ENCODE results near the gene DNAJB13. TPM values are rescaled to one million over a fixed set of nuclear protein-coding genes. Genes with fewer than 3 reads are reported as not detected.

The DNAJB13 gene
- polyA plus RNA-seq, 1 donor from 2014 or later = not detected

GRCh38 chr11:73956876-73957653, 6.2 kb downstream of the DNAJB13 start:
- H3K79me2 ChIP-seq (replicated peaks; ENCODE audit: insufficient read depth, low read length) = no peaks in the 10 kb centered on the region
- no peaks in the 10 kb centered on the region for H4K20me1 ChIP-seq (ENCODE audit: insufficient read depth)
- H3K4me2 ChIP-seq (ENCODE audit: low read length) = no peak overlapping the region
- TF ChIP-seq CTCF (IDR thresholded peaks at IDR 0.05; ENCODE audit: poor library complexity, severe bottlenecking) = no peak
- TF ChIP-seq SMC3 (conservative IDR thresholded peaks at IDR 0.05; ENCODE audit: poor library complexity) = no peak
- no peak for TF ChIP-seq RAD21 (conservative IDR thresholded peaks at IDR 0.05)
- no peak for TF ChIP-seq REST (IDR thresholded peaks at IDR 0.05; ENCODE audit: borderline replicate concordance)
- no peak for TF ChIP-seq MXI1 (conservative IDR thresholded peaks at IDR 0.05; ENCODE audit: poor library complexity, severe bottlenecking)
- TF ChIP-seq POLR2AphosphoS5 (IDR thresholded peaks at IDR 0.05) = no peak
- TF ChIP-seq EZH2 (IDR thresholded peaks at IDR 0.05; ENCODE audit: borderline replicate concordance, insufficient read depth, low read length, poor library complexity, severe bottlenecking) = no peak
- TF ChIP-seq TAF1 (IDR thresholded peaks at IDR 0.05; ENCODE audit: low read depth) = no peak
- TF ChIP-seq EP300 (conservative IDR thresholded peaks at IDR 0.05; ENCODE audit: poor library complexity, severe bottlenecking) = no peak
- no peak overlapping the region for H3K9ac ChIP-seq (ENCODE audit: low read length)
- H3K27ac ChIP-seq (ENCODE audit: low read length) = no peak overlapping the region
- H3K36me3 ChIP-seq (ENCODE audit: insufficient read depth, low read length) = no peaks in the 10 kb centered on the region
- H2AFZ ChIP-seq (ENCODE audit: low read depth, low read length) = no peak overlapping the region
- H3K4me3 ChIP-seq (ENCODE audit: low read length) = no peak overlapping the region
- no peaks in the 10 kb centered on the region for H3K9me2 ChIP-seq (ENCODE audit: insufficient read depth, low read length)
- H3K9me3 ChIP-seq (ENCODE audit: low read length) = no peaks in the 10 kb centered on the region
- no peaks in the 10 kb centered on the region for H3K27me3 ChIP-seq (ENCODE audit: insufficient read depth, low read depth, low read length)
- no peaks in the 10 kb centered on the region for H3F3A ChIP-seq (ENCODE audit: insufficient read depth, low read length, poor library complexity, severe bottlenecking)

- Histone ChIP-seq H3K36me3 (ENCODE audit: insufficient read depth, low read length) (no peaks in the 10 kb centered on the region), H3K27me3 (ENCODE audit: insufficient read depth, low read depth, low read length) (no peaks in the 10 kb centered on the region)
Observed at GRCh38 chr11:73957654-73958361, 7.0 kb downstream of the DNAJB13 start.

More at GRCh38 chr11:73957654-73958361, 7.0 kb downstream of the DNAJB13 start:
- Histone ChIP-seq H3K4me3 (ENCODE audit: low read length) (no peak overlapping the region), H2AFZ (ENCODE audit: low read depth, low read length) (no peak overlapping the region), H3K9ac (ENCODE audit: low read length) (no peak overlapping the region), H4K20me1 (ENCODE audit: insufficient read depth) (no peaks in the 10 kb centered on the region), H3K27ac (ENCODE audit: low read length) (no peak overlapping the region), H3K4me2 (ENCODE audit: low read length) (no peak overlapping the region), H3F3A (ENCODE audit: insufficient read depth, low read length, poor library complexity, severe bottlenecking) (no peaks in the 10 kb centered on the region), H3K9me2 (ENCODE audit: insufficient read depth, low read length) (no peaks in the 10 kb centered on the region), H3K79me2 (replicated peaks; ENCODE audit: insufficient read depth, low read length) (no peaks in the 10 kb centered on the region), H3K9me3 (ENCODE audit: low read length) (no peaks in the 10 kb centered on the region)
- TF ChIP-seq CTCF (IDR thresholded peaks at IDR 0.05; ENCODE audit: poor library complexity, severe bottlenecking) (no peak), EZH2 (IDR thresholded peaks at IDR 0.05; ENCODE audit: borderline replicate concordance, insufficient read depth, low read length, poor library complexity, severe bottlenecking) (no peak), TAF1 (IDR thresholded peaks at IDR 0.05; ENCODE audit: low read depth) (no peak), EP300 (conservative IDR thresholded peaks at IDR 0.05; ENCODE audit: poor library complexity, severe bottlenecking) (no peak), MXI1 (conservative IDR thresholded peaks at IDR 0.05; ENCODE audit: poor library complexity, severe bottlenecking) (no peak), POLR2AphosphoS5 (IDR thresholded peaks at IDR 0.05) (no peak)
